CD14-positive monocyte (primary cell): Measurements from ENCODE around the gene C4BPA. TPM values are rescaled to one million over a fixed set of nuclear protein-coding genes. Genes with fewer than 3 reads are reported as not detected.

ENCODE experiments used
- DNase-seq, 3 donors: peaks; one replicate each; pipeline ENCODE4 v3.0.0-alpha.2; 2011 to 2022
- H2AFZ ChIP-seq: 2 replicates; pipeline ENCODE4 v1.6.0; 2012; ENCODE audit warnings: mild to moderate bottlenecking, low read depth, low read length, inconsistent platforms; ENCODE audit not compliant: insufficient read depth, poor library complexity, severe bottlenecking
- H3K27ac ChIP-seq, 2 donors: 1 replicate in 1 of 2; 2 replicates in 1 of 2; pipeline ENCODE4 v1.5.1; 2012 to 2013; ENCODE audit warnings: low read length in 2 of 2, control low read depth in 1 of 2, inconsistent platforms in 1 of 2, low read depth in 1 of 2, mild to moderate bottlenecking in 1 of 2
- H3K27me3 ChIP-seq, 2 donors: one replicate each; pipeline versions ENCODE4 v1.6.0 to v1.6.1; 2011 to 2013; ENCODE audit warnings: low read length in 2 of 2; ENCODE audit not compliant: control insufficient read depth in 2 of 2, insufficient read depth in 2 of 2
- H3K36me3 ChIP-seq, 2 donors: replicated peaks in 1 of 2; 1 replicate in 1 of 2; 2 replicates in 1 of 2; pipeline versions ENCODE4 v1.5.1 to v1.6.1; 2012 to 2013; ENCODE audit warnings: low read length in 2 of 2, control low read depth in 1 of 2, inconsistent platforms in 1 of 2, mild to moderate bottlenecking in 1 of 2; ENCODE audit not compliant: insufficient read depth in 2 of 2, control insufficient read depth in 1 of 2
- H3K4me1 ChIP-seq, 2 donors: 1 replicate in 1 of 2; 2 replicates in 1 of 2; pipeline versions ENCODE4 v1.5.1 to v1.6.1; 2012 to 2013; ENCODE audit warnings: low read length in 2 of 2, control low read depth in 1 of 2, inconsistent platforms in 1 of 2, mild to moderate bottlenecking in 1 of 2, moderate library complexity in 1 of 2; ENCODE audit not compliant: insufficient read depth in 2 of 2, control insufficient read depth in 1 of 2
- H3K4me2 ChIP-seq: replicated peaks from 2 replicates; pipeline ENCODE3; 2012; ENCODE audit warnings: low read length, moderate library complexity, mild to moderate bottlenecking; ENCODE audit not compliant: poor library complexity, severe bottlenecking; ENCODE audit errors: extremely low read depth
- H3K4me3 ChIP-seq, 3 experiments: fragments of 200-600 bp in 1 of 3; sonication (generic) in 1 of 3; replicated peaks in 1 of 3; 1 replicate in 2 of 3; 2 replicates in 1 of 3; pipeline ENCODE4 v1.5.1; 2011 to 2013; ENCODE audit warnings: low read length in 3 of 3, mild to moderate bottlenecking in 3 of 3, control low read depth in 2 of 3, low read depth in 2 of 3, inconsistent platforms in 1 of 3, moderate library complexity in 1 of 3
- H3K79me2 ChIP-seq: 2 replicates; pipeline ENCODE4 v1.6.0; 2012; ENCODE audit warnings: mild to moderate bottlenecking, control low read depth, inconsistent platforms, low read length, moderate library complexity; ENCODE audit not compliant: insufficient read depth
- H3K9ac ChIP-seq: 2 replicates; pipeline ENCODE4 v1.6.0; 2017; ENCODE audit warnings: low read length, mild to moderate bottlenecking; ENCODE audit not compliant: insufficient read depth, poor library complexity, severe bottlenecking
- H3K9me3 ChIP-seq, 2 donors: replicated peaks in 1 of 2; 1 replicate in 1 of 2; 2 replicates in 1 of 2; pipeline versions ENCODE4 v1.5.1 to v1.6.1; 2012 to 2013; ENCODE audit warnings: low read length in 2 of 2, control low read depth in 1 of 2; ENCODE audit not compliant: control insufficient read depth in 1 of 2, insufficient read depth in 1 of 2
- H4K20me1 ChIP-seq: 2 replicates; pipeline ENCODE4 v1.6.0; 2012; ENCODE audit warnings: mild to moderate bottlenecking, low read length, control low read depth, moderate library complexity; ENCODE audit not compliant: insufficient read depth
- H3K27ac Mint-ChIP-seq, 7 donors: one replicate each; pipeline ENCODE4 v1.8.0; 2020; ENCODE audit warnings: mild to moderate bottlenecking in 7 of 7, mixed read lengths in 7 of 7, moderate library complexity in 6 of 7, inconsistent platforms in 2 of 7
- H3K27me3 Mint-ChIP-seq, 3 donors: one replicate each; pipeline ENCODE4 v1.8.0; 2021 to 2022; ENCODE audit warnings: low read depth in 3 of 3, mild to moderate bottlenecking in 3 of 3, mixed read lengths in 3 of 3, moderate library complexity in 3 of 3, inconsistent platforms in 1 of 3
- H3K36me3 Mint-ChIP-seq, 2 donors: one replicate each; pipeline ENCODE4 v1.8.0; 2020; ENCODE audit warnings: mixed read lengths in 2 of 2, inconsistent platforms in 1 of 2, mild to moderate bottlenecking in 1 of 2
- H3K4me1 Mint-ChIP-seq: one replicate; pipeline ENCODE4 v1.8.0; 2020; ENCODE audit warnings: mild to moderate bottlenecking, mixed read lengths
- H3K4me3 Mint-ChIP-seq, 2 donors: one replicate each; pipeline ENCODE4 v1.8.0; 2020; ENCODE audit warnings: mild to moderate bottlenecking in 2 of 2, mixed read lengths in 2 of 2, moderate library complexity in 1 of 2
- H3K9me3 Mint-ChIP-seq, 7 donors: one replicate each; pipeline ENCODE4 v1.8.0; 2020 to 2022; ENCODE audit warnings: mixed read lengths in 7 of 7, mild to moderate bottlenecking in 6 of 7, moderate library complexity in 6 of 7, inconsistent platforms in 2 of 7
- CTCF ChIP-seq: fragments of 200-600 bp; IDR thresholded peaks from one replicate; pipeline ENCODE4 v1.8.0; 2022; ENCODE audit warnings: antibody characterized with exemption, mild to moderate bottlenecking
- WGBS: methylation state at CpG from one replicate; pipeline ENCODE4 v1.1.5; 2013; ENCODE audit warnings: missing lambda C conversion rate; ENCODE audit not compliant: insufficient coverage; 5-methylcytosine and 5-hydroxymethylcytosine counted together
- intact Hi-C, 2 donors: fragments of 100-400 bp; cut with micrococcal nuclease; formaldehyde crosslinking; loops; one replicate each; pipeline versions ENCODE4 v1.15.0 to v1.15.1; 2023
- polyA plus RNA-seq, 3 donors: library from polyadenylated mRNA; depleted of rRNA in 1 of 3; unstranded in 2 of 3; stranded (reverse) in 1 of 3; fragments of 300-500 nt in 2 of 3; fragments of >200 nt in 1 of 3; fragmentation: Illumina TruSeq in 2 of 3; gene quantifications; 1 replicate in 2 of 3; 2 replicates in 1 of 3; pipeline ENCODE4 v1.2.3, GENCODE V29; 2012 to 2021

C4BPA gene
- polyA plus RNA-seq, 3 donors = 0.09 to 0.25 (median 0.13) TPM

GRCh38 chr1:207084232-207084631 lies 19.8 kb upstream of the C4BPA start:
- Mint-ChIP-seq H3K4me3 (no peak overlapping the region), H3K27me3 (peaks cover 3 to 6% (median 3%) of the 10 kb centered on the region in 3 donors), H3K27ac (no peak overlapping the region), H3K9me3 (no peaks in the 10 kb centered on the region), H3K4me1 (peaks cover 11% of the 10 kb centered on the region), H3K36me3 (peaks cover 0 to 7% of the 10 kb centered on the region in 2 donors)
- intact Hi-C loops = loop anchor here (5.0 to 10.0 kb wide), 5 partner anchors 231 to 413 kb away; partner anchors contain the start of genes CD55 (in 1 of the 2) and CR1 (in 1 of the 2)
- Histone ChIP-seq H3K36me3 (no peaks in the 10 kb centered on the region), H3K79me2 (no peaks in the 10 kb centered on the region), H2AFZ (no peak overlapping the region), H3K4me3 (no peak overlapping the region), H3K4me2 (no peak overlapping the region), H3K27me3 (peaks cover 0 to 2% of the 10 kb centered on the region in 2 donors), H3K9ac (no peak overlapping the region), H3K9me3 (no peaks in the 10 kb centered on the region), H3K27ac (no peak overlapping the region), H3K4me1 (peaks cover 0 to 4% of the 10 kb centered on the region in 2 donors), H4K20me1 (no peaks in the 10 kb centered on the region)
- DNase-seq = no peak
- TF ChIP-seq CTCF = no peak
- 100% methylated on average over 1 of the region's 2 CpGs for WGBS

- H3K36me3 ChIP-seq = no peaks in the 10 kb centered on the region
- H4K20me1 ChIP-seq = no peaks in the 10 kb centered on the region
- peak; percentile 71 for TF ChIP-seq CTCF
- H2AFZ ChIP-seq = no peak overlapping the region
- peak; percentile 44 to 65 (median 60) for DNase-seq
- H3K4me2 ChIP-seq = no peak overlapping the region
- H3K79me2 ChIP-seq = no peaks in the 10 kb centered on the region
- no peak overlapping the region for H3K9ac ChIP-seq
- no peaks in the 10 kb centered on the region for H3K9me3 Mint-ChIP-seq
- intact Hi-C loops = loop anchor here (5.0 to 10.0 kb wide), 5 partner anchors 230 to 413 kb away; partner anchors contain the start of genes CD55 (in 1 of the 2) and CR1 (in 1 of the 2)
- no peaks in the 10 kb centered on the region for H3K9me3 ChIP-seq
- H3K27ac ChIP-seq = no peak overlapping the region
- peaks cover 0 to 4% of the 10 kb centered on the region in 2 donors for H3K36me3 Mint-ChIP-seq
- peaks cover 16% of the 10 kb centered on the region for H3K4me1 Mint-ChIP-seq
- H3K4me3 ChIP-seq = no peak overlapping the region
- no peak overlapping the region for H3K4me3 Mint-ChIP-seq
- H3K27me3 ChIP-seq = peaks cover 0 to 2% of the 10 kb centered on the region in 2 donors
- 25% methylated on average over 6 of the region's 8 CpGs for WGBS
- H3K27me3 Mint-ChIP-seq = peaks cover 3 to 6% (median 3%) of the 10 kb centered on the region in 3 donors
- H3K4me1 ChIP-seq = peaks cover 0 to 10% of the 10 kb centered on the region in 2 donors
- H3K27ac Mint-ChIP-seq = peak overlapping the region in 2 of 7 donors; percentile 8 to 19
These were observed 19.3 kb upstream of the C4BPA start for GRCh38 chr1:207084701-207085180.
